Endothelial cell of umbilical vein (primary cell): Measurements from ENCODE around the gene SELL. TPM values are rescaled to one million over a fixed set of nuclear protein-coding genes. Genes with fewer than 3 reads are reported as not detected.
"Not testable (repeated sequence)": the region's sequence is repeated elsewhere in the genome, so short reads cannot be mapped to it uniquely, and the experiment has no call there.

Experiments used
- BruUV-seq: library from RNA; stranded (reverse); fragments of 400-500 nt; replicated peaks from 2 replicates; lab custom pipeline; 2021; lab: Mats Ljungman, UMichigan
- CTCF ChIA-PET: fragments of 300-600, 350-600 bp; sonication (Branson Sonifier 250); formaldehyde crosslinking; loops from one replicate; lab custom pipeline; 2021; ENCODE audit warnings: antibody characterized with exemption, inconsistent platforms; lab: Charles Lee
- POLR2A ChIA-PET: fragments of 300-600, 350-600 bp; sonication (Branson Sonifier 250); formaldehyde crosslinking; loops from one replicate; lab custom pipeline; 2021; ENCODE audit warnings: antibody characterized with exemption, inconsistent platforms; lab: Charles Lee
- DNase-seq: peaks from one replicate; pipeline ENCODE4 v3.0.0-alpha.2; 2011; ENCODE audit warnings: low read depth, low spot score
- FAIRE-seq: peaks from 2 replicates; lab custom pipeline; 2011; peaks lifted over from hg19 to GRCh38; lab: Jason Lieb, UNC
- H2AFZ ChIP-seq: 2 replicates; pipeline ENCODE4 v1.6.0; 2012; ENCODE audit warnings: low read depth, low read length, control low read depth, inconsistent platforms
- H3K27ac ChIP-seq: 2 replicates; pipeline ENCODE4 v1.5.1; 2011; ENCODE audit warnings: low read depth, mild to moderate bottlenecking, control low read depth, low read length, moderate library complexity; ENCODE audit not compliant: insufficient read depth
- H3K27me3 ChIP-seq, 2 experiments: 2 replicates each; pipeline versions ENCODE4 v1.6.0 to v1.6.1; 2011; ENCODE audit warnings: low read length in 2 of 2, mixed read lengths in 1 of 2; ENCODE audit not compliant: control insufficient read depth in 2 of 2, insufficient read depth in 2 of 2
- H3K36me3 ChIP-seq, 2 experiments: 2 replicates in 1 of 2; 3 replicates in 1 of 2; pipeline ENCODE4 v1.5.1; 2011; ENCODE audit warnings: low read length in 2 of 2, mild to moderate bottlenecking in 1 of 2, moderate library complexity in 1 of 2; ENCODE audit not compliant: control insufficient read depth in 2 of 2, insufficient read depth in 2 of 2; ENCODE audit errors: extremely low read depth in 1 of 2
- H3K4me1 ChIP-seq: 3 replicates; pipeline ENCODE4 v1.5.1; 2011; ENCODE audit warnings: mild to moderate bottlenecking, low read length; ENCODE audit not compliant: control insufficient read depth, insufficient read depth; ENCODE audit errors: extremely low read depth
- H3K4me2 ChIP-seq: 2 replicates; pipeline ENCODE4 v1.6.1; 2011; ENCODE audit warnings: low read length, control low read depth, mixed read lengths; ENCODE audit not compliant: insufficient read depth
- H3K4me3 ChIP-seq, 3 experiments: fragments of 200-600 bp in 1 of 3; sonication (generic), shearing (Covaris generic) in 1 of 3; replicated peaks in 1 of 3; 2 replicates each; pipeline ENCODE4 v1.5.1; 2011 to 2016; ENCODE audit warnings: control low read depth in 3 of 3, low read length in 3 of 3, mild to moderate bottlenecking in 2 of 3, inconsistent platforms in 1 of 3, low read depth in 1 of 3, moderate library complexity in 1 of 3; ENCODE audit not compliant: insufficient read depth in 1 of 3
- H3K79me2 ChIP-seq: 2 replicates; pipeline ENCODE4 v1.6.0; 2012; ENCODE audit warnings: low read length, inconsistent platforms; ENCODE audit not compliant: control insufficient read depth, insufficient read depth
- H3K9ac ChIP-seq: replicated peaks from 2 replicates; pipeline ENCODE3; 2011; ENCODE audit warnings: low read length, control low read depth; ENCODE audit not compliant: insufficient read depth; ENCODE audit errors: extremely low read depth
- H3K9me1 ChIP-seq: replicated peaks from 3 replicates; pipeline ENCODE4 v1.6.0; 2011; ENCODE audit warnings: mild to moderate bottlenecking, low read length; ENCODE audit not compliant: control insufficient read depth, insufficient read depth; ENCODE audit errors: extremely low read depth
- H3K9me3 ChIP-seq: replicated peaks from 2 replicates; pipeline ENCODE4 v1.5.1; 2012; ENCODE audit warnings: low read length, inconsistent platforms; ENCODE audit not compliant: control insufficient read depth, insufficient read depth
- H4K20me1 ChIP-seq: replicated peaks from 2 replicates; pipeline ENCODE3; 2011; ENCODE audit warnings: mild to moderate bottlenecking, low read length; ENCODE audit not compliant: control insufficient read depth, insufficient read depth; ENCODE audit errors: extremely low read depth
- CTCF ChIP-seq, 2 donors: IDR thresholded peaks; 1 replicate in 1 of 2; 2 replicates in 1 of 2; pipeline ENCODE4 v1.5.1; 2011; ENCODE audit warnings: low read length in 2 of 2, mild to moderate bottlenecking in 2 of 2, moderate library complexity in 2 of 2, control low read depth in 1 of 2, inconsistent platforms in 1 of 2, low read depth in 1 of 2; ENCODE audit not compliant: insufficient read depth in 1 of 2; ENCODE audit errors: extremely low read depth in 1 of 2
- EZH2 ChIP-seq: IDR thresholded peaks from 2 replicates; pipeline ENCODE4 v1.6.1; 2012; ENCODE audit warnings: borderline replicate concordance, low read depth, mild to moderate bottlenecking, moderate library complexity, low read length, inconsistent platforms; ENCODE audit not compliant: severe bottlenecking
- FOS ChIP-seq: IDR thresholded peaks from 2 replicates; pipeline ENCODE4 v1.6.1; 2011; ENCODE audit warnings: mild to moderate bottlenecking, low read length, moderate library complexity, borderline replicate concordance; ENCODE audit not compliant: insufficient read depth
- GATA2 ChIP-seq: IDR thresholded peaks from 2 replicates; pipeline ENCODE4 v1.7.0; 2011; ENCODE audit warnings: low read depth, mild to moderate bottlenecking, moderate library complexity, mixed read lengths, low read length; ENCODE audit not compliant: insufficient read length, insufficient read depth
- JUN ChIP-seq: IDR thresholded peaks from 2 replicates; pipeline ENCODE4 v1.6.1; 2011; ENCODE audit warnings: borderline replicate concordance, low read depth; ENCODE audit not compliant: insufficient read length, insufficient read depth
- MAX ChIP-seq: IDR thresholded peaks from 2 replicates; pipeline ENCODE4 v1.6.1; 2011; ENCODE audit not compliant: insufficient read depth, insufficient read length
- MYC ChIP-seq: IDR thresholded peaks from one replicate; pipeline ENCODE4 v1.6.1; 2011; ENCODE audit warnings: mild to moderate bottlenecking, low read depth, low read length
- POLR2A ChIP-seq: IDR thresholded peaks from 2 replicates; pipeline ENCODE4 v1.6.1; 2012; ENCODE audit warnings: low read depth, mild to moderate bottlenecking, control low read depth, low read length
- POLR2AphosphoS5 ChIP-seq: IDR thresholded peaks from 2 replicates; pipeline ENCODE4 v1.6.1; 2012; ENCODE audit warnings: low read depth, mild to moderate bottlenecking, control low read depth, low read length, moderate library complexity; ENCODE audit not compliant: insufficient read depth
- dilution Hi-C: fragments of 300-500 bp; cut with MboI; formaldehyde crosslinking; loops from one replicate; pipeline ENCODE4 v1.15.0; 2019; ENCODE audit warnings: low sequenced_read_pairs; ENCODE audit not compliant: extremely low pct_ligation_motif_present
- intact Hi-C: fragments of 100-400 bp; cut with micrococcal nuclease; formaldehyde crosslinking; loops from one replicate; pipeline ENCODE4 v1.10.0; 2022
- polyA plus RNA-seq, 4 experiments: library from polyadenylated mRNA; depleted of rRNA in 3 of 4; stranded (reverse) in 3 of 4; unstranded in 1 of 4; fragments of >200 nt; gene quantifications; 2 replicates each; pipeline versions ENCODE4 v1.2.1 to v1.2.3, GENCODE V29; 2011 to 2012; ENCODE audit warnings: missing spikeins in 1 of 4
- total RNA-seq: library from RNA; stranded (reverse); gene quantifications from 2 replicates; pipeline ENCODE4 v1.2.3, GENCODE V29; 2021

Gene SELL
- total and polyA plus RNA-seq, 2 donors (not counting 3 experiments of a cell fraction or from before 2014, with no cell fraction given): 0.68 to 1.8 TPM

- H4K20me1 ChIP-seq: no peaks in the 10 kb centered on the region
- ChIA-PET POLR2A (no interaction called here), CTCF (interaction anchor here (0.9 kb wide), 1 partner anchor 11 kb away, joined by 3 read pairs; no protein-coding TSS in a partner anchor)
- DNase-seq (peak; percentile 40), FAIRE-seq (no peak)
- dilution Hi-C loops (no loop called here), intact Hi-C loops (no loop called here)
- TF ChIP-seq MAX: no peak
- no peak for TF ChIP-seq GATA2
- TF ChIP-seq MYC: no peak
- no peak for TF ChIP-seq CTCF (IDR thresholded peaks at IDR 0.05; ENCODE audit: extremely low read depth in 1 of 2, insufficient read depth in 1 of 2, low read depth in 1 of 2, low read length in 2 of 2)
- TF ChIP-seq POLR2AphosphoS5: no peak
- no peak for TF ChIP-seq EZH2
- TF ChIP-seq POLR2A: no peak
- no peak for TF ChIP-seq JUN
- TF ChIP-seq FOS: no peak
- H3K27me3 ChIP-seq: peaks cover 0 to 5% of the 10 kb centered on the region in 2 experiments
- H2AFZ ChIP-seq: no peak overlapping the region
- H3K9me3 ChIP-seq: no peaks in the 10 kb centered on the region
- H3K36me3 ChIP-seq: no peaks in the 10 kb centered on the region
- H3K27ac ChIP-seq: no peak overlapping the region
- H3K4me2 ChIP-seq: no peak overlapping the region
- no peak overlapping the region for H3K9ac ChIP-seq
- no peaks in the 10 kb centered on the region for H3K4me1 ChIP-seq
- no peaks in the 10 kb centered on the region for H3K9me1 ChIP-seq
- BruUV-seq: no TSS peak
- no peak overlapping the region for H3K4me3 ChIP-seq
- no peaks in the 10 kb centered on the region for H3K79me2 ChIP-seq
Observed at GRCh38 chr1:169722779-169723178, 11.4 kb upstream of the SELL start.

- H3K9me3 ChIP-seq, H3K79me2 ChIP-seq, H3K27me3 ChIP-seq, H3K4me3 ChIP-seq, BruUV-seq, H3K27ac ChIP-seq, dilution Hi-C loops, H3K4me2 ChIP-seq, H4K20me1 ChIP-seq, CTCF ChIA-PET, H3K36me3 ChIP-seq, POLR2A ChIA-PET, H3K4me1 ChIP-seq, H3K9ac ChIP-seq, DNase-seq, FAIRE-seq, H3K9me1 ChIP-seq, H2AFZ ChIP-seq: not testable (repeated sequence)
- intact Hi-C loops: loop anchor here (10.0 kb wide), 1 partner anchor 1110 kb away; no protein-coding TSS in a partner anchor
Observed at GRCh38 chr1:169715100-169715499, 3.7 kb upstream of the SELL start.

- FAIRE-seq, H2AFZ ChIP-seq, H3K9me1 ChIP-seq, BruUV-seq, H3K36me3 ChIP-seq, H3K9ac ChIP-seq, H3K27me3 ChIP-seq, H3K4me3 ChIP-seq, DNase-seq, dilution Hi-C loops, H3K27ac ChIP-seq, POLR2A ChIA-PET, H3K4me2 ChIP-seq, H3K79me2 ChIP-seq, H3K4me1 ChIP-seq, H4K20me1 ChIP-seq, H3K9me3 ChIP-seq: not testable (repeated sequence)
- CTCF ChIA-PET: interaction anchor here (1.5 to 3.0 kb wide), 7 partner anchors 17 to 127 kb away, joined by 8 to 230 read pairs (median 26); partner anchors contain the start of genes F5 and METTL18
- intact Hi-C loops: loop anchor here (5.0 to 10.0 kb wide), 2 partner anchors 246 to 1108 kb away; no protein-coding TSS in a partner anchor
Observed at GRCh38 chr1:169713090-169713489, 1.7 kb upstream of the SELL start.
